ENCODE data around the gene COL2A1.

The COL2A1 gene

DNA sequence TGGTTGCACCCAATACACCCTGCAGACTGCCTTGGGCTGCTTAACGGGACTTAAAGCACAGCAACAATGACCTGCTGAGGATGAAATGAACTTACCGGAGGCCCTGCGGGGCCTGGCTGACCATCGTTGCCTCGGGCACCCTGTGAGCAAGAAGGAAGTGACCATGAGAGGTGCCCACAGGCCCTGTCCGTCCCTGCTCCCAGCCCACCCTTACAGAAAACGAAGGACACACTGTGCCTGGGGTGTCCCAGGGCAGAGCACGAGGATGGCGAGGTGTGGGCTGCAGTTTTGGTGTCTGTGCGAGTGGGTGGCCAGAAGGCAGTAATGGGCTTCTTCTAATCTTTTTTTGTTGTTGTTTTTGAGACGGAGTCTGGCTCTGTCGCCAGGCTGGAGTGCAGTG is 14.6 kb downstream of the COL2A1 start:
- no peak for DNase-seq (ENCODE audit: low read depth)

- DNase-seq (ENCODE audit: low read depth): no peak
Measured at GRCh38 chr12:47989023-47989417, 15.3 kb downstream of the COL2A1 start.

GRCh38 chr12:47988073-47989022 is 15.9 kb downstream of the COL2A1 start:
- no peak for DNase-seq (ENCODE audit: low read depth)

GRCh38 chr12:47987411-47988072 is 16.7 kb downstream of the COL2A1 start:
- DNase-seq (ENCODE audit: low read depth): no peak

DNA sequence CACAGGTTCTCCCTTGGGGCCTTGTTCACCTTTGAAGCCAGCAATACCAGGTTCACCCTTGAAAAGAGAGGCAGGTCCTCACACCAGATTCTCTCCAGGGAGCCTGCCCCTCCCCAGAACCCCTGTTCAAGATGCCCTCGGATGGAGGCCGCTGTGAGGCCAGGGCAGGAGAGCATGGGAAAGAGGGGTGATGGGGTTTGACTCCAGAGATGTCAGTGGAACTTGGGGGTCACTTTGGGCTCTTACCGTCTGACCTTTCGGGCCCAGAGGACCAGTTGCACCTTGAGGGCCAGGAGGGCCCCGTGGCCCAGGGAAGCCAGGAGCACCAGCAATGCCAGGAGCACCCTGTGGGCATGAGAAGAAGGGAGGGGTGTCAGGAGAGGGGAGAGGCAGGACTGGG is 17.4 kb downstream of the COL2A1 start:
- no peak for DNase-seq (ENCODE audit: low read depth)

DNA sequence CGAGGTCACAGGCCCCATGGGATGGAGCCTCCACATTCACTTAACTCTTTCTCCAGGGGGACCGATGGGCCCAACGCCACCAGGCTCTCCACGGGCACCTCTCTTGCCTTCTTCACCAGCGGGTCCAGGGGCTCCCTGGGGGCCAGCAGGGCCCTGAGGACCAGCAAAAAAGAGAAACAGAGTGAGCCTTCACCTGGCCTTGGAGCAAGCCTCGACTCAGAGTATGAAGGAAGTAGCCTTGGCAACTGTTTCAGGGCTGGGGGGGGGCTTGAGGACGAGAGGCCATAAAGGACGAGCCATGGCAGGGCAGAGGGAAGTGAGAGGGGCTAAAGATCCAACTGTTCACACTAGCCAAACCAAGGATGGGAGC is 18.0 kb downstream of the COL2A1 start:
- no peak for DNase-seq (ENCODE audit: low read depth)

DNA sequence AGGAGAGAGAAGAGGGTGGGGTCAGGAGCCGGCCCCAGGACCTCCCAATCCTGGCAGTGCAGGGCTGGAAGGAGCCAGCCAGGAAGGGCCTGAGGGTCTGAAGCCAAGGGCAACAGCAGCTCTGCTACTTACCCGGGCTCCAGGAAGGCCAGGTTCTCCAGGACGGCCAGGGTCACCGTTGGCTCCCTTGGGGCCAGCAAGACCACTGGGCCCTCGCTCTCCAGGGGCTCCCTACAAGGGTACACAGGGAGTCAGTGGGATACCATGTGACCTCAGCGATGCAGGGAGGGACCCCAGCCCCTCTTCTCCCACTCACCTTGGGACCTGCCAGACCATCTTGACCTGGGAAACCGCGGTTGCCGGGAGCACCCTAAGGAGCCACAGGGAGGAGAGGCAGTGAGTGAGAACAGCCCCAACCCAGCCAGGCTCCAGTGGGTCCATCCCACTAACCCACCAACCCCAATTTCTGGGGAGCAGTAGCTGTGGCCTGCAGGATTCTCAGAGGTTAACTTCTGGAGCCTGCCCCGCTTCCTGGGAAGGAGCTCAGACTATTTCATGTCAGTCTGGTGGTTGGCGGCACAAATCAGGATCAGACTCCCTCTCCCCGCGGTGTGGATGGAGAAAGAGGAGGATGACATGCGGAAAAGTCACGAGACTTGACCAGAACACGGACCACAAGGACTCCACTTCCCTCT is 18.5 kb downstream of the COL2A1 start:
- DNase-seq (ENCODE audit: low read depth): no peak

GRCh38 chr12:47984331-47984801 is 19.9 kb downstream of the COL2A1 start:
- no peak for DNase-seq (ENCODE audit: low read depth)

DNA sequence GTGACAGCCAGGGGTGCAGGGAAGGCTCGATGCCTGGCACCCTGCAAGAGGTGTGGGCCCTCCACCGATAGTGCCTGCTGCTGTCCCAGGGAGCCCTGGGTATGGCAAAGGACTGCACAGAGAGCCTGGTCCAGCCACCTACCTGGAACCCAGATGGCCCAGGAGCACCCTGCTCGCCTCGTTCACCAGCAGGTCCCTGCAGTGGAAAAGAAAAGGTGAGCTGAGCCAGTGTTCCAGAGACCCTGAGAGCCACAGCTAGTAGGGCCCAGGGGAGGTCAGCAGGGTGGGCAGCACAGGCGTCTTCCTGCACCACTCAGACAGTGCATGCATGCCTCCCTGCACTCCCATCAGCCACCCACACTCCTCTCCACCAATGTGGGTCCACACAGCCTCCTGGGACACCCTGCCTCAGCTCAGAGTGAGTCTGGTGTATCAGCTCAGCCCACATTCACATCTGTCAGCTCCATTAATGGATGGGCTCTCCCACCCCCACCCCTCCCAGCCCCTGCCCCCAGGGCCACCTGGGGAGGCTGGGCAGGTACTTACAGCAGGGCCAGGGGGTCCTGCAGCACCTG is 20.6 kb downstream of the COL2A1 start:
- DNase-seq (ENCODE audit: low read depth): no peak

DNA sequence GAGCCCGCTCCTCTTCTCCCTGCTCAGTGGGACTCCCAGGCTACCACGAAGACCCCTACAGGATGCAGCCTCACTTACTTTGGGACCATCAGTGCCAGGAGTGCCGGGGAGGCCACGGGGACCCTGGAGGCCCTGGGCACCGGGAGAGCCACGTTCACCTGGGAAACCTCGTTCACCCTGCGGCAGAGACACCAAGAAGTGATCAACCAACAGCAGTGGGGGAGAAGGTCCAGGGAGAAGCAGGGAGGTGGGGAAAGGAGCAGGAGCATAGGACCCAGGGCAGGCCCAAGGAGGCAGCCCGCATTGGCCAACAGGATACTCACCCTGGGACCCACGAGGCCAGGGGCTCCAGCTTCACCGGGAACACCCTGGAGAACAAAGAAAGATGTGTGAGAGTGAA is 21.5 kb downstream of the COL2A1 start:
- DNase-seq (ENCODE audit: low read depth): no peak

DNA sequence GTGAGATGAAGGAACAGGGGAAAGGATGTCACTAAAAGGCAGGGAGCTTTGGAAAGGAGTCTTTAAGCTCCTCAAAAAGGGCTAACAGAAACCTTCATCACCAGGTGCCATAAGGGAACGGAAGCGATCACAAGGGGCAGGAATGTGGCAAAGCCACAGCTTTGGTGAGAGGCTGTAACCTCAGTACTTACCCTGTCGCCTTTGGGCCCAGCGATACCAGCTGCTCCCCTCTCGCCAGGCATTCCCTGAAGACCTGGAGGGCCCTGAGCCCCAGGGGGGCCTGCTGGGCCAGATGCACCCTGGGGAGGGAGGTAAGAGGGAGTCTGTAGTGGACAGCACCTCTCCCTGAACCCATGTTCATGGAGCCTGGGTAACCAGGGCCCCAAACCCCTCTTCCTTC is 22.0 kb downstream of the COL2A1 start:
- DNase-seq (ENCODE audit: low read depth): no peak

GRCh38 chr12:47981496-47982260 is 22.6 kb downstream of the COL2A1 start:
- DNase-seq (ENCODE audit: low read depth): no peak

DNA sequence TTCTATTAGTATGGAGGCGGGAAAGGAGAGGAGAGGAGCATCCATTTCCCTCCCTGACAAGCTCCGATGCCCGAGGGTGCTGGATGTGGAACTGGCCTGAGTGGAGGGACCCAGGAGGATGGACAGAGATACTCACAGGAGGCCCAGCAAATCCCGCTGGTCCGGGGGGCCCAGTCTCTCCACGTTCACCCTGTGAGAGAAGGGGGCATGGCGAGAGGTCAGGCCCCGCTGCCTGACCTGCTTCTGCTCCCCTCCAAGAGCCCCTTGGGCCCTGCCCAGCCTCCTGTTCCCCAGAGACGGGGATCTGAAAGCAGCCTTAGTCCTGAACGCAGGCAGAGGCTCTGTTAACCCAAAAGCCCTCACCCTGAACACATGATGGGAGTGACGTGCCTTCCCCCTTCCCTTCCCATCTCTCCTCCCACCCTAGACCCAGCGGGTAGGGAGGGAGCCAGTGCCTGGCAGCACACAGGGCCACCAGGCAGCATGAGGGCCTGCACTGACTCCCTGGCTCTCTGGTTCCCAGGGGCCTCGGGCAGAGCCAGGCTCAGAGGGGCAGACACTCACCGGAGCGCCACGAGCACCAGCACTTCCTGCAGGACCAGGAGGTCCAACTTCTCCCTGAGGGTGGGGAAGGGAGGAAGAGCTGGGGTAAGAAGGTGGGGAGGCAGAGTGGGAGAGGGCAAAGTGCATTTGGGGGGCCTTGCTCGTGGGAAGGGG is 23.3 kb downstream of the COL2A1 start:
- DNase-seq (ENCODE audit: low read depth): no peak

- no peak for DNase-seq (ENCODE audit: low read depth)
Measured at GRCh38 chr12:47980197-47980596, 24.1 kb downstream of the COL2A1 start.

GRCh38 chr12:47979686-47980085 is 24.6 kb downstream of the COL2A1 start:
- no peak for DNase-seq (ENCODE audit: low read depth)

GRCh38 chr12:47979166-47979565 is 25.1 kb downstream of the COL2A1 start:
- no peak for DNase-seq (ENCODE audit: low read depth)

- DNase-seq (ENCODE audit: low read depth): no peak
Measured at GRCh38 chr12:47978598-47978873, 25.7 kb downstream of the COL2A1 start.

DNA sequence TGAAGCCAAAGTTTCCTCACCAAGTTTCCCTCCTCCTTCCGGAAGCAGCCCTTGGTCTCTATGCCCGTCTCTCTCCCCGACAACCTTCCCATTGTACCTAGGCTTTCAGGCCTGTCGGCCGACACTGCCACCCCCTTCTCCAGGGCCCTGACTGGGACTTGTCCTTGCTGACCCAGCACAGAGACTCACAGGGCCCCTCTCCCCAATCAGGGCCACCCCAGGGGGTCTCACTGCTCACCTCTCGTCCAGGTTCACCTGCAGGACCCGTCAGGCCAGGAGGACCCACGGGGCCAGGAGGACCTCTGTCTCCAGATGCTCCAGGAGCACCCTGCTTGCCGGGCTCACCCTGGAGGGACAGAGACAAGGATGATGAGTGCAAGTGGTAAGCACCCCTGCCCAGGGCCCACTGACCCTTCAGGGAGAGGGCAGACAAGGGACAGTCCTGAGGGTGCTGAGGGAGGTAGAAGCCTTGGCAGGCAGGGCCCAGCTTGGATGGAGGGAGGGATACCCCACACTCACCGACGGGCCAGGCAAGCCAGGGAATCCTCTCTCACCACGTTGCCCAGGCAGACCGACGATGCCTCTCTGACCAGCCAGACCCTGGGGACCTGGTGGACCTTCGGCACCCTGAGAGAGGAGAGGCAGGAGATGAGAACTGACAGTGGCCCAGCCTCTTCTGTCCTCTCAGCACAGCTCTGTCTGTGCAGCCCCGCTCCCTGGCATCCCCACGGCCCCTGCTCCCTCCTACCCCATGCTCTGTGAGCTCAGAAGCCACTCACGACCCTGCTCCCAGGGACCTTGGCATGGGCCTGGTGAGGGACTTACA is 26.3 kb downstream of the COL2A1 start:
- DNase-seq (ENCODE audit: low read depth): no peak

DNA sequence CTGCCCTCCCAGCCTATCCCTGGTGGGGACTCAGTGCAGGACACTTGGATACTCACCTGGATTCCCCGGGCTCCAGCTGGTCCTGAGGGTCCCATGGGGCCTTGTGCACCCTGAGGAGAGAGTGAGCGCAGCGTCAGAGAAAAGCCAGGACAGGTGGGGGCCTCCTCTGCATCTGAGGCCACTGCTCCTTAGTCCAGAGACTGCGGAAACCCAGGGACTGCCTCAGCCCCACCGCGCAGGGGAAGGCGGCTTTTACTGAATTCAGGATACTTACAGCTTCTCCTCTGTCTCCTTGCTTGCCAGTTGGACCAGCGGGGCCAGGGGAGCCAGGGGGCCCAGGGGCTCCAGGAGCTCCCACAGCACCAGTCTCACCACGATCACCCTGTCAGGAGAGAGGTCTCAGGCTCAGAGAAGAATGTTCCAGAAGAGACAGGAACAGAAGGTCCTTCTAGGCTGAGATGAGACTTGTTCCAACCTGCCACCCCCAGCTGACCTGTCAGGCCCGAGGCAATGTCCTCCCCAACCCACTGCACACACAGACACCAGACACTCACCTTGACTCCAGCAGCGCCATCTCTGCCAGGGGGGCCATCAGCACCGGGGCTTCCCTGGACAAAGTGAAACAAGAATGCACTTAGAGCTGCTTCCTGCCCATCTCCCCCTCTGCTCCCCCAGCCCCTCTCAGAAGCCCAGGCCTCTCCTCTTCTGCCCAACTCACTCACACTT is 27.1 kb downstream of the COL2A1 start:
- no peak for DNase-seq (ENCODE audit: low read depth)

- DNase-seq (ENCODE audit: low read depth): no peak
Measured at GRCh38 chr12:47975816-47976215, 28.5 kb downstream of the COL2A1 start.
